ENCODE data around the gene FOXP4.

The FOXP4 gene

DNA sequence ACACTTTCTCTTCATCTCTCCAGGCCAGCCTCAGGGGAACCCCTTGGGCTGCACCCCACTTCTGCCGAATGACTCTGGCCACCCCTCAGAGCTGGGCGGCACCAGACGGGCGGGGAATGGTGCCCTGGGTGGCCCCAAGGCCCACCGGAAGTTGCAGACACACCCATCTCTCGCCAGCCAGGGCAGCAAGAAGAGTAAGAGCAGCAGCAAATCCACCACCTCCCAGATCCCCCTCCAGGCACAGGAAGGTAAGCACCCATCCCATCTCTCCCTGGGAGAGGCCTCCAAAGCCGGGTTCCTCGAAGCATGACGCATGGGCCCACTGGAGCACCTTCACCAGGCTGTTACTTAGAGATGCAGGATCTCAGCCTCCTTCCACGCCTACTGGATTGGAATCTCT is 103.4 kb downstream of the FOXP4 start:
- Histone ChIP-seq H3K4me2 (ENCODE audit: low read length) (no peak overlapping the region), H2AFZ (ENCODE audit: low read depth, low read length) (no peak overlapping the region), H3K27ac (ENCODE audit: low read length) (no peak overlapping the region), H3K4me1 (ENCODE audit: low read length) (no peaks in the 10 kb centered on the region), H3K4me3 (ENCODE audit: low read length) (no peak overlapping the region), H3K9me3 (ENCODE audit: insufficient read depth, low read length) (no peaks in the 10 kb centered on the region), H4K20me1 (ENCODE audit: insufficient read depth, low read length) (no peaks in the 10 kb centered on the region), H3K79me2 (ENCODE audit: low read length) (no peaks in the 10 kb centered on the region), H3K27me3 (ENCODE audit: low read depth, low read length) (peaks cover 15% of the 10 kb centered on the region), H3K36me3 (replicated peaks; ENCODE audit: low read depth, low read length) (no peaks in the 10 kb centered on the region), H3K9ac (ENCODE audit: low read length) (no peak overlapping the region)
- TF ChIP-seq EZH2phosphoT487 (IDR thresholded peaks at IDR 0.05; ENCODE audit: low read depth): no peak
- TF ChIP-seq, protein P1, sequence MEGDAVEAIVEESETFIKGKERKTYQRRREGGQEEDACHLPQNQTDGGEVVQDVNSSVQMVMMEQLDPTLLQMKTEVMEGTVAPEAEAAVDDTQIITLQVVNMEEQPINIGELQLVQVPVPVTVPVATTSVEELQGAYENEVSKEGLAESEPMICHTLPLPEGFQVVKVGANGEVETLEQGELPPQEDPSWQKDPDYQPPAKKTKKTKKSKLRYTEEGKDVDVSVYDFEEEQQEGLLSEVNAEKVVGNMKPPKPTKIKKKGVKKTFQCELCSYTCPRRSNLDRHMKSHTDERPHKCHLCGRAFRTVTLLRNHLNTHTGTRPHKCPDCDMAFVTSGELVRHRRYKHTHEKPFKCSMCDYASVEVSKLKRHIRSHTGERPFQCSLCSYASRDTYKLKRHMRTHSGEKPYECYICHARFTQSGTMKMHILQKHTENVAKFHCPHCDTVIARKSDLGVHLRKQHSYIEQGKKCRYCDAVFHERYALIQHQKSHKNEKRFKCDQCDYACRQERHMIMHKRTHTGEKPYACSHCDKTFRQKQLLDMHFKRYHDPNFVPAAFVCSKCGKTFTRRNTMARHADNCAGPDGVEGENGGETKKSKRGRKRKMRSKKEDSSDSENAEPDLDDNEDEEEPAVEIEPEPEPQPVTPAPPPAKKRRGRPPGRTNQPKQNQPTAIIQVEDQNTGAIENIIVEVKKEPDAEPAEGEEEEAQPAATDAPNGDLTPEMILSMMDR (IDR thresholded peaks at IDR 0.05; ENCODE audit: low read depth, low read length): no peak

DNA sequence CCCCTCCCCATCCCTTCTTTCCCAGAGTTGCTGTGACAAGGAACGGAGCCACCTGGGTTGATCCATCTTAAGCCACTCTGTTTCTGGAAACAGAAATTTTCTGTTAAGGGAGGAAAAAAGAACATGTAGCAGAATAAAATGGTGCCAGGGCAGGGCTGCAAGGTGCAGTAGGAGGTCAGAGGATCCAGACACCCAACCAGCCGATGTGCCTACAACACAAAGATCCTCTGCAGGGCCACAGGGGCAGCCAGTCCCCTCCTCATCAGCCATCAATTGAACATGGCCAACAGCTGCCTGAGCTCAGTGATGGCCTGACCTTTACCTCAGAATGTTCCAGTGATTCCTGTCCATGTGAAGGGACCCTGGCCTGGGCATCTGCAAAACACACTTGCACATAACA is 103.9 kb downstream of the FOXP4 start:
- H3K4me1 ChIP-seq (ENCODE audit: low read length): no peaks in the 10 kb centered on the region
- H3K4me2 ChIP-seq (ENCODE audit: low read length): no peak overlapping the region
- TF ChIP-seq EZH2phosphoT487 (IDR thresholded peaks at IDR 0.05; ENCODE audit: low read depth): no peak
- TF ChIP-seq, protein P1 (IDR thresholded peaks at IDR 0.05; ENCODE audit: low read depth, low read length): no peak
- H3K4me3 ChIP-seq (ENCODE audit: low read length): no peak overlapping the region
- H3K27me3 ChIP-seq (ENCODE audit: low read depth, low read length): peaks cover 20% of the 10 kb centered on the region
- no peak overlapping the region for H3K27ac ChIP-seq (ENCODE audit: low read length)
- no peak overlapping the region for H3K9ac ChIP-seq (ENCODE audit: low read length)
- H3K9me3 ChIP-seq (ENCODE audit: insufficient read depth, low read length): no peaks in the 10 kb centered on the region
- no peaks in the 10 kb centered on the region for H3K36me3 ChIP-seq (replicated peaks; ENCODE audit: low read depth, low read length)
- no peak overlapping the region for H2AFZ ChIP-seq (ENCODE audit: low read depth, low read length)
- H4K20me1 ChIP-seq (ENCODE audit: insufficient read depth, low read length): no peaks in the 10 kb centered on the region
- H3K79me2 ChIP-seq (ENCODE audit: low read length): no peaks in the 10 kb centered on the region

DNA sequence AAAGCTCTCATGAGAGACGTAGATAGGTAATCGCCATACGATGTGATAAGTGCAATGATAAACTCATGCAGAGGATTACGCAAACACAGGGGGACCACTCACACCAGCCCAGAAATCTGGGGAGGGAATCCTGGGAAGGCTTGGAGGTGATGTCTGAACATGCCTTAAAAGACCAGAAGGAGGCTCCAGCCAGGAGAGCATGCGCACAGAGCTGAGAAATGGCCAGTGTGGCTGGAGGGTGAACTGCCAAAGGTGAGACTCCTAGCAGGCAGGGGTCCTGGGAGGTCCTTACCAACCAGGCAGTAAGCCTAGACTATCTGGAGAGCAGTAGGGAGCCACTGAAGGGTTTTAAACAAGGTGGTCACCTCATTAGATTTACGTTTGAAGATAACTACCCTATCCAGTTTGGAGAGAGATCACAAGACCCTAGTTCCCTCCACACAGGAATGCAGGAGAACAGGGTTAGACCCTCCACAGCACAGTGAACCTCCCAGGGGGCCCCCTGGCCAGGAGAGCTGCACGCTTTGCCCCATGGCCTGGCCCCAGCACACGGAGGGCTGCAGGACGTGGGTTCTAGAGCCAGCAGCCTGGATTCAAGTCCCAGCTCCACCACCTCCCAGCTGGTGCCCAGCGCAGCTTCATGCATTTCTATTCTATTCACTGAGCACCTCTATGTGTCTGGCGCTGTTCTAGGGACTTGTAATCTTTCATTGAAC is 105.2 kb downstream of the FOXP4 start:
- Histone ChIP-seq H4K20me1 (ENCODE audit: insufficient read depth, low read length) (no peaks in the 10 kb centered on the region), H3K27me3 (ENCODE audit: low read depth, low read length) (peaks cover 23% of the 10 kb centered on the region), H3K27ac (ENCODE audit: low read length) (no peak overlapping the region), H2AFZ (ENCODE audit: low read depth, low read length) (no peak overlapping the region), H3K9me3 (ENCODE audit: insufficient read depth, low read length) (no peaks in the 10 kb centered on the region), H3K9ac (ENCODE audit: low read length) (no peak overlapping the region), H3K4me1 (ENCODE audit: low read length) (no peaks in the 10 kb centered on the region), H3K4me3 (ENCODE audit: low read length) (no peak overlapping the region), H3K79me2 (ENCODE audit: low read length) (no peaks in the 10 kb centered on the region), H3K36me3 (replicated peaks; ENCODE audit: low read depth, low read length) (no peaks in the 10 kb centered on the region), H3K4me2 (ENCODE audit: low read length) (no peak overlapping the region)
- TF ChIP-seq EZH2phosphoT487 (IDR thresholded peaks at IDR 0.05; ENCODE audit: low read depth): no peak
- TF ChIP-seq, protein P1 (IDR thresholded peaks at IDR 0.05; ENCODE audit: low read depth, low read length): no peak

All from OCI-LY3 (cell line).